ENCODE measurements around the gene CUEDC1. TPM values are rescaled to one million over a fixed set of nuclear protein-coding genes. Genes with fewer than 3 reads are reported as not detected.
A peak's percentile ranks its signal among the peaks of the same experiment; 100 is the strongest.

CUEDC1 gene
- total and polyA plus RNA-seq, 2 experiments from 2014 or later, result 11.6 to 23.3 TPM

GRCh38 chr17:57988301-57989250, 33.4 kb upstream of the CUEDC1 start:
- peaks cover 40% of the 10 kb centered on the region for H3K4me1 ChIP-seq (ENCODE audit: insufficient read depth)
- H3K79me2 ChIP-seq, result peaks cover 46% of the 10 kb centered on the region

DNA sequence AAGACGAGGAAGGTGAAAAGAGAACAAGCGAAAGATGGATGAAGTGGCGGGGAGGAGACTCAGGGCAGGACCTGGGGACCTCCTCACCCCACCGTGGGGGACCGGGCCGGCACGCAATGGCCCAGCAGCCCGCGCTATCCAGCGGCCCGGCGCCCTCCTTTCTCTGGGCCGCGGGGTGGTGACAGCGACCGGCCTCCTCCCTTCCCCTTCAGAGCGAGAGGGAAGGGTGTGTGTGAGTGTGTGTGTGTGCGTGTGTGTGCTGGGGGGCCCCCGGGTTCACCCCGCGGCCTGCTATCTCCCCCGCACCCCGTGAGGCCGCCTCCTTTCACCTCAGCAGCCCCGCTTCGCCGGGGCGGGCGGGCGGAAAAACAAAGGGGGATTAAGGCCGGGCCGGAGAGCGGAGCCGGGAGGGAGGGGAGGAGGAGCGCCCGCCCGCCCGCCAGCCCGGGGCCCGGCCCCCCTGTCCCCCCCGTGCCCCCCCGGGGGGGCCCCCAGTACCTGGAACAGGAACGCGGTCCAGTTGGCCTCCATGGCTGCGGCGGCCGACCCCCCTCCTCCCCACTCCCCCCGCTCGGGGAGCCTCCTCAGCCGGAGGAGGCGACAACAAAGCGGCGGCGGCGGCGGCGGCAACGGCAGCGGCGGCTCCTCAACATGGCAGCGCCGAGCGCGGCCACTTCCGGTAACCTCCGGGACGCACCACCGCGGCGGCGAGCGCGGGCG, 32.5 kb upstream of the CUEDC1 start, which contains the start of gene VEZF1:
TSS of gene VEZF1 (minus strand) at position 674 of the 720 bp plus-strand sequence. CDS start at position 531, 143 bp downstream.
- H3K4me1 ChIP-seq (ENCODE audit: insufficient read depth), result peaks cover 42% of the 10 kb centered on the region
- TF ChIP-seq EZH2phosphoT487 (IDR thresholded peaks at IDR 0.05; ENCODE audit: low read depth, severe bottlenecking, unreplicated experiment) (no peak), EZH2 (IDR thresholded peaks at IDR 0.05; ENCODE audit: borderline replicate concordance) (no peak), CTCF (IDR thresholded peaks at IDR 0.05; ENCODE audit: poor library complexity) (no peak)

More at GRCh38 chr17:57988301-57989250, 33.4 kb upstream of the CUEDC1 start:
- Histone ChIP-seq H3K4me3 (peak overlapping the region; percentile 31), H3K9me2 (replicated peaks; ENCODE audit: insufficient read depth) (no peaks in the 10 kb centered on the region), H3K4me2 (peak overlapping the region; percentile 88), H4K20me1 (ENCODE audit: insufficient read depth, poor library complexity, severe bottlenecking) (peaks cover 31% of the 10 kb centered on the region), H3K27me3 (no peaks in the 10 kb centered on the region), H3K9me3 (ENCODE audit: low read depth) (no peaks in the 10 kb centered on the region), H2AFZ (peak overlapping the region; percentile 59), H3K36me3 (replicated peaks; ENCODE audit: insufficient read depth, low read depth) (no peaks in the 10 kb centered on the region), H3K27ac (peak overlapping the region; percentile 99)
- WGBS (ENCODE audit: low lambda C conversion rate, missing lambda C conversion rate), result 4% methylated on average over 26 of the region's 54 CpGs
- peak; percentile 86 for DNase-seq (ENCODE audit: low spot score)
- TF ChIP-seq CTCF (IDR thresholded peaks at IDR 0.05; ENCODE audit: poor library complexity) (peak; percentile 8), EZH2phosphoT487 (IDR thresholded peaks at IDR 0.05; ENCODE audit: low read depth, severe bottlenecking, unreplicated experiment) (no peak)

GRCh38 chr17:57986841-57987580, 31.8 kb upstream of the CUEDC1 start:
- Histone ChIP-seq H3K4me2 (peak overlapping the region; percentile 81), H3K9me3 (ENCODE audit: low read depth) (no peaks in the 10 kb centered on the region), H3K36me3 (replicated peaks; ENCODE audit: insufficient read depth, low read depth) (no peaks in the 10 kb centered on the region), H3K27ac (peak overlapping the region; percentile 99), H3K4me1 (ENCODE audit: insufficient read depth) (peaks cover 49% of the 10 kb centered on the region), H3K9me2 (replicated peaks; ENCODE audit: insufficient read depth) (no peaks in the 10 kb centered on the region), H3K27me3 (no peaks in the 10 kb centered on the region), H3K4me3 (peak overlapping the region; percentile 31), H3K79me2 (peaks cover 59% of the 10 kb centered on the region), H4K20me1 (ENCODE audit: insufficient read depth, poor library complexity, severe bottlenecking) (peaks cover 44% of the 10 kb centered on the region), H2AFZ (peak overlapping the region; percentile 84)
- DNase-seq (ENCODE audit: low spot score), result peak; percentile 81
- WGBS (ENCODE audit: low lambda C conversion rate, missing lambda C conversion rate), result 1% methylated on average over 33 of the region's 38 CpGs
- TF ChIP-seq EZH2phosphoT487 (IDR thresholded peaks at IDR 0.05; ENCODE audit: low read depth, severe bottlenecking, unreplicated experiment), result no peak
- no peak for TF ChIP-seq EZH2 (IDR thresholded peaks at IDR 0.05; ENCODE audit: borderline replicate concordance)
- TF ChIP-seq CTCF (IDR thresholded peaks at IDR 0.05; ENCODE audit: poor library complexity), result no peak

More for the DNA sequence above, 32.5 kb upstream of the CUEDC1 start, which contains the start of gene VEZF1:
- Histone ChIP-seq H3K9me2 (replicated peaks; ENCODE audit: insufficient read depth) (no peaks in the 10 kb centered on the region), H3K79me2 (peaks cover 53% of the 10 kb centered on the region), H3K4me2 (peak within 1 kb of the TSS; percentile 88), H3K9me3 (ENCODE audit: low read depth) (no peaks in the 10 kb centered on the region), H3K27ac (peak within 1 kb of the TSS; percentile 99), H3K36me3 (replicated peaks; ENCODE audit: insufficient read depth, low read depth) (no peaks in the 10 kb centered on the region), H4K20me1 (ENCODE audit: insufficient read depth, poor library complexity, severe bottlenecking) (peaks cover 37% of the 10 kb centered on the region), H3K27me3 (no peaks in the 10 kb centered on the region), H2AFZ (peak within 1 kb of the TSS; percentile 84), H3K4me3 (peak within 1 kb of the TSS; percentile 31)
- peak; percentile 89 for DNase-seq (ENCODE audit: low spot score)
- WGBS (ENCODE audit: low lambda C conversion rate, missing lambda C conversion rate), result 0% methylated on average over 15 of the region's 74 CpGs

Data from hepatocyte (in vitro differentiated cells).